ENCODE results near the gene ABL2. TPM values are rescaled to one million over a fixed set of nuclear protein-coding genes. Genes with fewer than 3 reads are reported as not detected.
"Not testable (repeated sequence)": the region's sequence is repeated elsewhere in the genome, so short reads cannot be mapped to it uniquely, and the experiment has no call there.

Gene ABL2
- total RNA-seq (2014; rRNA removed; shearing (Covaris generic)), result 7.9 and 11.6 TPM in 2 replicates

DNA sequence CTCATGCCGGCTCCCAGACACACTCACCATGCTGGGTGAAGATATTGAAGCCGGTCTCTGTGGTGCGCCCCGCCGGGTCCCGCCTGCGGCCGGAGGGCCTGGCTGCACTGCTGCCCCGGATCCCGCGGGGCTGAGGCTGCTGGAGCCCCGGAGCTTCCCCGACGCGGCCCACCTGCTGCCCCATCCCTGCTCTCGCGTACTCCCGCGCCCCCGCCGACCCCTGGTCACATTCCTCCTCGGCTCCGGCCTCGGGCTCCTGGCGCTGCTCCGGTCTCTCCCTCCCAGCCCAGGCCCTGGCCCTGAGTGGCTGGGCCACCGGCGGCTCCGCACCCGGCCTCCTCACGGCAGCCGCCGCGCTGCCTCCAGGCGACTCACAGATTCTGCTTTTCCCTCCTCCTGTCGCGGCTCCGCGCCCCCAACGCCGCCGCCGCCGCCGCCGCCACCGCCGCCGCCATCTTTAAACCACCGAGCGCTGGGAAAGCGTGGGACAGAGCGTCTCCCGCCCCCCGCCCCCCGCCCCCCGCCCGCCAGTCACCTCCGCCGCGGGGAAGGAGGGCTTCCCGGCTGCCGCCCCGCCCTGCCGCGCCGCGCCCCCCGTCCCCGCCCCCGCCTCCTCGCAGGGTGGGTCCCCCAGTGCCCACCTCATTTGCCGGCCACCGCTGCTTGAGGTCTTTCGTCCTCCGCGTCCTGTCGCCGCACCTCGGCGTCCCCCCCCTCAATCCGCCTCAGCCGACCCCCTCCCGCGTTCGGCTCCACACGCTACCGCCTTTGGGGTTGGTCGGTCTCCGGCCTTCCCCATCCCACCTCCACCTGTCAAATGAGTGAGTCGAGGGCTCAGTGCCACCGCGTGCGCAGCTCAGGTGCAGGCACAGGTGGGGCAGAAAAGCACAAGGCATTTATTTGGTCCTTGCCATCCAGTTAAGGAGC lies at the start of gene ABL2:
Gene ABL2 (minus strand): TSS at position 464 of the 927 bp plus-strand sequence. CDS start 280 bp downstream, at position 184.
- Histone ChIP-seq H3K4me3 (ENCODE audit: insufficient read depth, low read depth, low read length) (peak within 1 kb of the TSS; percentile 97), H3K36me3 (replicated peaks; ENCODE audit: control insufficient read depth, insufficient read depth, low read length) (no peaks in the 10 kb centered on the region), H3K27me3 (ENCODE audit: control insufficient read depth, insufficient read depth, low read length) (no peaks in the 10 kb centered on the region)
- DNase-seq, result peak; percentile 94

DNA sequence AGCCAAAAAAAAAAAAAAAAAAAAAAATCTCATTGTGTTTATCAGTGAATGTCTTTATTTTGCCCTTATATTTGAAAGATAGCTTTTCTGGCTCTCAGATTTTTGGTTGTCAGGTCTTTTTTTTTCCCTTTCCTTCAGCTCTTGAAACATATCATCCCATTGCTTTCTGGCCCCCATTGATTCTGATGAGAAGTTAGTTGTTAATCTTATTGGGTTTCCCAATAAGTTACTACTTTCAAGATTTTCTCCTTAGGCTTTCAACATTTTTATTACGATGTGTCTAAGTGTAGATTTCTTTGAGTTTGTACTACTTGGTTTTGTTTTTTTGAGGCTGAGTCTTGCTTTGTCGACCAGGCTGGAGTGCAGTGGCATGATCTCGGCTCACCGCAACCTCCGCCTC lies 49.4 kb upstream of the ABL2 start:
- no peaks in the 10 kb centered on the region for H3K36me3 ChIP-seq (replicated peaks; ENCODE audit: control insufficient read depth, insufficient read depth, low read length)
- H3K4me3 ChIP-seq (ENCODE audit: insufficient read depth, low read depth, low read length), result no peak overlapping the region
- H3K27me3 ChIP-seq (ENCODE audit: control insufficient read depth, insufficient read depth, low read length), result no peaks in the 10 kb centered on the region
- DNase-seq, result no peak

DNA sequence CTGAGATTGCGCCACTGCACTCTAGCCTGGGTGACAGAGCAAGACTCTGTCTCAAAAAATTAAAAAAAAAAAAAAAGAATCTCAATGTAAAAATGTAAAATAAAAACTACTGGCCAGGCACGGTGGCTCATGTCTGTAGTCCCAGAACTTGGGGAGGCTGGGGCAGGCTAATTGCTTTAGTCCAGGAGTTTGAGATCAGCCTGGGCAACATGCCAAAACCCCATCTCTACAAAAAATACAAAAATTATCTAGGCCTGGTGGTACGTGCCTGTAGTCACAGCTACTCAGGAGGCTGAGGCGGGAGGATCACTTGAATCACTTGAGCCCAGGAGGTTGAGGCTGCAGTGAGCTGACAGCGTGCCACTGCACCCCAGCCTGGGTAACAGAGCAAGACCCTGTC lies 44.9 kb upstream of the ABL2 start:
- DNase-seq; H3K36me3 ChIP-seq (replicated peaks; ENCODE audit: control insufficient read depth, insufficient read depth, low read length); H3K4me3 ChIP-seq (ENCODE audit: insufficient read depth, low read depth, low read length); H3K27me3 ChIP-seq (ENCODE audit: control insufficient read depth, insufficient read depth, low read length): not testable (repeated sequence)

DNA sequence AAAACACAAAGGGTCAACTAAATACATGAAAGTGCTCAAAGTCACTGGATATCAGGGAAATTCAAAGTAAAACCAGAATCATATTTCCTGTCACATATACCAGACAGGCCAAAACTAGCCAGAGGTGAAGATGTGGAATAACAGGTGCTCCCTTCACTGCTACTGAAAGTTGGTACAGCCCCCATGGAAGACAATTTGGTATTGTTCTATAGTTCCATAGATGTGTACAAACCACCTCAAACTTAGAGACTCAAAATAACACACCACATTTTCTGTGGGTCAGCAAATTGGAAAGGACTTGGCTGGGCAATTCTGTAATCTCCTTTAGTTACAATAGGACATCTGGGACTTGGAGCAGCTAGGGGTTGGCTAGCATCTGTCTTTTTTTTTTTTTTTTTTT lies 39.6 kb upstream of the ABL2 start:
- H3K27me3 ChIP-seq (ENCODE audit: control insufficient read depth, insufficient read depth, low read length), result no peaks in the 10 kb centered on the region
- no peak for DNase-seq
- H3K4me3 ChIP-seq (ENCODE audit: insufficient read depth, low read depth, low read length), result no peak overlapping the region
- no peaks in the 10 kb centered on the region for H3K36me3 ChIP-seq (replicated peaks; ENCODE audit: control insufficient read depth, insufficient read depth, low read length)

DNA sequence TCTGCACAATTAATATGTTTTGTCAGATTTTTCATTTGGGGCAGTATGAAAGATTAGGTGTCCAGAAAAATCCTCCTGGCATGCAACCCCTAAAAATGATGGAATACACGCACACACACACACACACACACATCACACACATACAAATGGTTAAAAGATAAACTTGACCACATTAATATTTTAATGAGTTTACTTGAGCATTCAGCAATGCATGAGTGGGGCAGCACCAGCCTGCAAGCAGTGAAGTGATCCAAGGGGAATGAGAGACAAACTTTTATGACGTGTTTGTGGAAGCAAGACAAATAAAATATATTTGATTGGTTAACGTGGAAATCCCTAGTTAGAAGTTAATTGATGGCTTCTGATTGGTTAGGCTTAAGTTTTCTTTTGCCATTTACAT lies 35.0 kb upstream of the ABL2 start:
- H3K4me3 ChIP-seq (ENCODE audit: insufficient read depth, low read depth, low read length), result no peak overlapping the region
- H3K36me3 ChIP-seq (replicated peaks; ENCODE audit: control insufficient read depth, insufficient read depth, low read length), result no peaks in the 10 kb centered on the region
- no peak for DNase-seq
- no peaks in the 10 kb centered on the region for H3K27me3 ChIP-seq (ENCODE audit: control insufficient read depth, insufficient read depth, low read length)

DNA sequence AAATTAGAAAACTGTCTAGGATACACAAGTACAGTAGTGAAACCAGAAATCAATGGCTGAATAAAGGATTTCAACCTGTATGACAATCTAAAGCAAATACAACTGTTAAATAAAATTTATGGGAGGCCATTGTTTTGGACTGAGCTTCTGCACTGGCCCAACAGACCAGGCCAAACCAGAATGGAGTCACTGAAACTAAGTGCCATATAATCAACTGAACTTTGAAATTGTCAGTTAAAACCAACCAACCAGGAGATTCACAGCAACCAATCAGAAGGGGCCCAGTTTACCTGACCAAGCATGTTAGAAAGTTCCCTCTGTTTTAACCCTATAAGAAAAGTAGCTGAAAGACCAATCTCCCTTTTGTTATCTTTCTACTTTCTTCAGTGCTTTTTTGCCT lies 33.6 kb upstream of the ABL2 start:
- Histone ChIP-seq H3K4me3 (ENCODE audit: insufficient read depth, low read depth, low read length) (no peak overlapping the region), H3K27me3 (ENCODE audit: control insufficient read depth, insufficient read depth, low read length) (no peaks in the 10 kb centered on the region), H3K36me3 (replicated peaks; ENCODE audit: control insufficient read depth, insufficient read depth, low read length) (no peaks in the 10 kb centered on the region)
- DNase-seq, result no peak

DNA sequence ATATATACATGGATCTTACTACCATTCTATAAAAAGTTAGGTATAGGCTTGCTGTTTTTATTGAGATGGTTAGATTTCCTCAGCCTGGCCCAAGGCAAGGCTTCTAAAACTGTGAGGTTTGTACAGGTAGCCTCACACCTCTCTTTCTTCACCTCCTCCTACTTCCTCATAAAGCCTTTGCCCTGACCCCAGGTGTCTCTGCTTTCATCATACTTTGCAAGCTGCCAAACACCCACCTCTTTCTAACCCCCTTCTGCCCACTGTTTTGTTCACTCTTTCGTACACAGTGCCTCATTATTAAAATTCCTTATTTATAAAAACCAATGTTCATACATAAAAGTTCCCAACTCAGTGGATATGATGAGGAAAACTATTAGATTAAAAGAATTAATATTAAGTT lies 32.7 kb upstream of the ABL2 start:
- Histone ChIP-seq H3K27me3 (ENCODE audit: control insufficient read depth, insufficient read depth, low read length) (no peaks in the 10 kb centered on the region), H3K4me3 (ENCODE audit: insufficient read depth, low read depth, low read length) (no peak overlapping the region), H3K36me3 (replicated peaks; ENCODE audit: control insufficient read depth, insufficient read depth, low read length) (no peaks in the 10 kb centered on the region)
- no peak for DNase-seq

DNA sequence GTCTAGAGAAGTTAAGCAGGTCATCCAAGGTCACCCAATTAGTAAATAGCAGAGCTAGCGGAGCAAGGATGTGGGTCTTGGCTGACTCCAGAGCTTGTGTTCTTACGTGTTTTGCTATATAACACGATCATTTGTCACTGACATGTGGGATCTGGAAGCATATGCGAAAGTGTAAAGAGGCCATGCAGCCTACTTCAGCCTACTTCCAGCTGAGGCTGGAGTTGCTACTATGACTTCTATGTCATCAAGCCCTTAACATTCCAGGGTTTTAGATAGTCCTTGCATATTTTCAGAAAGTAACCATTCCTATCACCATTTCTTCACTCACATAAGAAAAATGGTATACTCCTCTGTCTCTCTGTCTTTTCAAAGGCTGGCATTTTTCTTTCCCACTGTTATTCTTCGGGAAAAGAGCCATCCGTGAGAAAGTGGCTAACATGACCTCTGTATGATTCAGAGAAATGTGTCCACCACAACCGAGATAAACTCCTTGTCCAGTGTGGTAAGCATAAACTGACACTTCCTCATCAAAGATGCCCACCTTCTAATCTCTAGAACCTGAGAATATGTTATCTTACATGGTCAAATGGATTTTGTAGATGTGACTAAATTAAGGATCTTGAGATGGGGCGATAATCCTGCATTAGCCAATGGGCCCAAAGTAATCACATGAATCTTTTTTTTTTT lies 24.0 kb upstream of the ABL2 start:
- Histone ChIP-seq H3K4me3 (ENCODE audit: insufficient read depth, low read depth, low read length) (no peak overlapping the region), H3K27me3 (ENCODE audit: control insufficient read depth, insufficient read depth, low read length) (no peaks in the 10 kb centered on the region), H3K36me3 (replicated peaks; ENCODE audit: control insufficient read depth, insufficient read depth, low read length) (no peaks in the 10 kb centered on the region)
- DNase-seq, result no peak

DNA sequence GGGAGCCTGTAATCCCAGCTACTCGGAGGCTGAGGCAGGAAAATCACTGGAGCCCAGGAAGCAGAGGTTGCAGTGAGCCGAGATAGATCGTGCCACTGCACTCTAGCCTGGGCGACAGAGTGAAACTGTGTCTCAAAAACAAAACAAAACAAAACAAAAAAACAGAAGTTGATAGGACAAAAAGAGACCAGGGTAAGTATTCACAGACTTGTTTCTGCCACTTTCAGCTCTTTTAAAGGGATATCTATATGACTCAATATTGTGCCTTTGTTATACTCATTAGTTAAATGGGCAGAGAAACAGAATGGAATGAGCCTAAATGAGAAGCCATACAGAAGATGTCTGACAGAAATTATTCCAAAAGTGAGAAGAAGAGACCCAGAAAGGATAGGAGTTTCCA lies 23.1 kb upstream of the ABL2 start:
- Histone ChIP-seq H3K4me3 (ENCODE audit: insufficient read depth, low read depth, low read length) (no peak overlapping the region), H3K27me3 (ENCODE audit: control insufficient read depth, insufficient read depth, low read length) (no peaks in the 10 kb centered on the region), H3K36me3 (replicated peaks; ENCODE audit: control insufficient read depth, insufficient read depth, low read length) (no peaks in the 10 kb centered on the region)
- DNase-seq, result no peak

DNA sequence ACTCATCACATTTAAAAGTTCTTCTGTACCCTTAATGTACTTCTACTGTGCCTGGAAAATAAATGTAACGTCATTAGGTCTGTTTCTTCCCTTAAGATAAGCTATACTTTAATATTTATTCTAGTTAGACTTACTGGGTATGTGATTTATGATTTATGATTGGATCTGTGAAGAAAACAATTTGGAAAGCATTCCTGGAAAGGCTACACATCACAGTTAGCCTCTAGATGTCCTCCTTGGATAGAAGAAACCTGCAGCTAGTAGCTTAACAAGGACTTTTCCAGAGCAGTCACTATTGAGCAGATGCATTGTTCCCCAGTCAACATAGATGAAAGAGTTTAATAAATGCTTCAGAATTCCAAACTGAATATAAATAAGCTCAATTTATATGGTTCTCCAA lies 22.2 kb upstream of the ABL2 start:
- DNase-seq, result peak; percentile 48
- Histone ChIP-seq H3K27me3 (ENCODE audit: control insufficient read depth, insufficient read depth, low read length) (no peaks in the 10 kb centered on the region), H3K36me3 (replicated peaks; ENCODE audit: control insufficient read depth, insufficient read depth, low read length) (no peaks in the 10 kb centered on the region), H3K4me3 (ENCODE audit: insufficient read depth, low read depth, low read length) (no peak overlapping the region)

DNA sequence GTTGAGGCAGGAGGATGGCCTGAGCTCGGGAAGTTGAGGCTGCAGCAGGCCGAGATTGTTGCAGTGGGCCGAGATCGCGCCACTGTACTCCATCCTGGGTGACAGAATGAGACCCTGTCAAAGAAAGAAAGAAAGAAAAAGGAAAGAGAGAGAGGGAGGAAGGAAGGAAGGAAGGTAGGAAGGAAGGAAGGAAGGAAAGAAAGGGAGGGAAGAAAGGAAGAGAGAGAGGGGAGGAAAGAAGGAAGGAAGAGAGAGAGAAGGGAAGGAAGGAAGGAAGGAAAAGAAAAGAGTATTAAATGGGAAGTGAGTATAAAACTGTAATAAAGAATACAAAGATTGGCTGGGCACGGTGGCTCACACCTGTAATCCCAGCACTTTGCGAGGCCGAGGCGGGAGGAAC lies 18.4 kb upstream of the ABL2 start:
- Histone ChIP-seq H3K4me3 (ENCODE audit: insufficient read depth, low read depth, low read length) (no peak overlapping the region), H3K27me3 (ENCODE audit: control insufficient read depth, insufficient read depth, low read length) (no peaks in the 10 kb centered on the region), H3K36me3 (replicated peaks; ENCODE audit: control insufficient read depth, insufficient read depth, low read length) (no peaks in the 10 kb centered on the region)
- no peak for DNase-seq

DNA sequence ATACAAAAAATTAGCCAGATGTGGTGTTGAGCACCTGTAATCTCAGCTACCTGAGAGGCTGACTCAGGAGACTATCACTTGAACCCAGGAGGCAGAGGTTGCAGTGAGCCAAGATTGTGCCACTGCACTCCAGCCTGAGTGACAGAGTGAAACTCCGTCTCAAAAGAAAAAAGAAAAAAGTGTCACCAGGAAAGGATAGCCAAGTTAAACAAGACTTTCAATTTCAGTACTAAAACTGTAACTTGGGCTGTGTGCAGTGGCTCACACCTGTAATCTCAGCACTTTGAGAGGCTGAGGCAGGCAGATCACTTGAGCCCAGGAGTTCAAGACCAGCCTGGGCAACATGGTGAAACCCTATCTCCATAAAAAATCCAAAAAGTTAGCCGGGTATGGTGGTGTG lies 15.9 kb upstream of the ABL2 start:
- not testable (repeated sequence) for H3K27me3 ChIP-seq (ENCODE audit: control insufficient read depth, insufficient read depth, low read length); H3K36me3 ChIP-seq (replicated peaks; ENCODE audit: control insufficient read depth, insufficient read depth, low read length); DNase-seq; H3K4me3 ChIP-seq (ENCODE audit: insufficient read depth, low read depth, low read length)

DNA sequence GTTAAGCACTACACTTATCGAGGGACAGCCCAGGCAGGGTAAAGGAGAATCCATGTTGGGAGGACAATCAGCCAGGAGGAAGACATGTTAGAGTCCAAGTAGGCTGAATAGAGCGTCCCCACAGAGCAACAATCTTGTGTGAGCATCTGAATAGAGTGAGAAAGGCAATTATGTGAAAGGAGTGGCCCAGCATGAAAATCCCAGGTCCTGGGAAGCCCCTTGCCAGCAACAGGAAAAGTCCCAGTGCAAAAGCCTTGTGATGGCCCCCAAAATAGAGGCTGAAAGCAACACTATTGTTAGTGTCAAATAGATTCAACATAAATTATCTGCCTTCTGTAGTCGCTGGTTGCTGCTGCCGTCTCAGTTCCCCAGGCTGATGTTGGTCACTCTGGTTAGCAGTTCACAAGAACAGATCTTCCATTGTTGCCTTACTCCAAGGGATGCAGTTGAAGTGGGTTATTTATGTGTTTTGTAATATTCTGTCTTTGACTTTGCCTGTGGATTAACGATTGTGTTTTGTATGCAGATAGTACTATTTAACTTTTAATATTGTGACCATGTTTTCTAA lies 12.1 kb upstream of the ABL2 start:
- no peaks in the 10 kb centered on the region for H3K36me3 ChIP-seq (replicated peaks; ENCODE audit: control insufficient read depth, insufficient read depth, low read length)
- no peaks in the 10 kb centered on the region for H3K27me3 ChIP-seq (ENCODE audit: control insufficient read depth, insufficient read depth, low read length)
- DNase-seq, result peak; percentile 14
- H3K4me3 ChIP-seq (ENCODE audit: insufficient read depth, low read depth, low read length), result no peak overlapping the region

DNA sequence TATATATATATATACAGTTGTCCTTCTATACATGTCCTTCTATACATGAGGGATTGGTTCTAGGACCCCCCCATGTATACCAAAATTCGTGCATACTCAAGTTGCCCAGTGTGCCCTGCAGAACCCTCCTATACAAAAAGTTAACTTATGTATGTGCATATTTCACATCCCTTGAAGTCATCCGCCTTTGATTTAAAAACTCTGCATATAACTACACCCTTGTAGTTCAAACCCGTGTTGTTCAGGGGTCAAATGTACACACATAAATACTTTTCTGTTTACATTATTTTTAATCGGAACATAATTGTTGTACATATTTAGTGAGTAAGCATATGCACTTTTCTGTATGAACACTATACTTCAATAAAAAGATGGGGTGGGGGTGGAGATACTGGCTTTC lies 7.7 kb upstream of the ABL2 start:
- Histone ChIP-seq H3K27me3 (ENCODE audit: control insufficient read depth, insufficient read depth, low read length) (no peaks in the 10 kb centered on the region), H3K36me3 (replicated peaks; ENCODE audit: control insufficient read depth, insufficient read depth, low read length) (no peaks in the 10 kb centered on the region), H3K4me3 (ENCODE audit: insufficient read depth, low read depth, low read length) (no peak overlapping the region)
- DNase-seq, result no peak

DNA sequence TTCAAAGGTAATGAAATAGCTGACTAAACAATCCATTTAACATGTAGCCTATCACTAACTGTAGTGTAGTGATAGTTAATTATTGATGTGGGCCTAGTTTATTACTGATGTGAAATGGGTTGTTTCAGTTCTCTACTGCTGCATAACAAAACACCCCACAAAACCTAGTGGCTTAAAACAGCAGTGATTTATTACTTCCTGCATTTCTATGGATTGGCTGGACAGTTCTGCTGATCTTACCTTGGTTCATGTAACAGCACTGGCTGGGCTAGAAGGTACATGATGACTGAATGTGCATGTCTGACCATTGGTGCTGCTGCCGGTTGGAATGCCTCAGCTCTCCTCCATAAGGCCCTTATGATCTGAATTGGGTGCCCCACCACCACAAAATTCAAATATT lies 5.4 kb upstream of the ABL2 start:
- Histone ChIP-seq H3K36me3 (replicated peaks; ENCODE audit: control insufficient read depth, insufficient read depth, low read length) (no peaks in the 10 kb centered on the region), H3K27me3 (ENCODE audit: control insufficient read depth, insufficient read depth, low read length) (no peaks in the 10 kb centered on the region), H3K4me3 (ENCODE audit: insufficient read depth, low read depth, low read length) (no peak overlapping the region)
- DNase-seq, result no peak
